PC-9 (cell line): Measurements from ENCODE around the gene DHCR7. TPM values are rescaled to one million over a fixed set of nuclear protein-coding genes. Genes with fewer than 3 reads are reported as not detected.

Source experiments
- BruUV-seq: library from RNA; stranded (reverse); fragments of 400-500 nt; replicated peaks from 2 replicates; lab custom pipeline; 2021; lab: Mats Ljungman, UMichigan
- CTCF ChIA-PET: fragments of 300-600 bp; sonication (Branson Sonifier 250); formaldehyde crosslinking; loops from one replicate; lab custom pipeline; 2022; ENCODE audit warnings: antibody characterized with exemption; lab: Charles Lee
- POLR2A ChIA-PET: fragments of 300-600 bp; sonication (Branson Sonifier 250); formaldehyde crosslinking; loops from one replicate; lab custom pipeline; 2022; ENCODE audit warnings: antibody characterized with exemption; ENCODE audit not compliant: unreplicated experiment; lab: Charles Lee
- DNase-seq, 2 experiments: peaks; one replicate each; pipeline versions ENCODE4 v3.0.0 to v3.0.0-alpha.2; 2015 to 2022; ENCODE audit warnings: mixed read lengths in 1 of 2
- H2AFZ ChIP-seq: fragments of 200-600 bp; sonication (generic); 2 replicates; pipeline ENCODE4 v1.8.1; 2017; ENCODE audit warnings: antibody characterized with exemption
- H3F3A ChIP-seq: fragments of 200-600 bp; sonication (generic); 2 replicates; pipeline ENCODE4 v1.8.1; 2017; ENCODE audit warnings: antibody characterized with exemption, mild to moderate bottlenecking, low read depth; ENCODE audit not compliant: insufficient read depth
- H3K27ac ChIP-seq: fragments of 200-600 bp; sonication (generic); 2 replicates; pipeline ENCODE4 v1.6.1; 2016; ENCODE audit warnings: mixed run types
- H3K27me3 ChIP-seq: fragments of 200-600 bp; sonication (generic); 2 replicates; pipeline ENCODE4 v1.6.1; 2016; ENCODE audit warnings: low read depth, mixed run types; ENCODE audit not compliant: insufficient read depth
- H3K36me3 ChIP-seq: fragments of 200-600 bp; sonication (generic); 2 replicates; pipeline ENCODE4 v1.6.1; 2016; ENCODE audit warnings: low read depth, mixed run types
- H3K4me1 ChIP-seq: fragments of 200-600 bp; sonication (generic); replicated peaks from 2 replicates; pipeline ENCODE4 v1.6.1; 2016; ENCODE audit warnings: mixed run types; ENCODE audit not compliant: insufficient read depth
- H3K4me2 ChIP-seq: fragments of 200-600 bp; sonication (generic); 2 replicates; pipeline ENCODE4 v1.6.1; 2017; ENCODE audit warnings: mixed run types
- H3K4me3 ChIP-seq: fragments of 200-600 bp; sonication (generic); 2 replicates; pipeline ENCODE4 v1.6.1; 2016; ENCODE audit warnings: mixed run types
- H3K79me2 ChIP-seq: fragments of 200-600 bp; sonication (generic); 2 replicates; pipeline ENCODE4 v1.6.1; 2017; ENCODE audit warnings: low read depth, mixed run types
- H3K9me2 ChIP-seq: fragments of 200-600 bp; sonication (generic); 2 replicates; pipeline ENCODE4 v1.8.1; 2017; ENCODE audit warnings: mild to moderate bottlenecking; ENCODE audit not compliant: insufficient read depth
- H3K9me3 ChIP-seq: fragments of 200-600 bp; sonication (generic); 2 replicates; pipeline ENCODE4 v1.8.1; 2016; ENCODE audit warnings: low read depth; ENCODE audit not compliant: insufficient read depth
- H4K20me1 ChIP-seq: fragments of 200-600 bp; sonication (generic); 2 replicates; pipeline ENCODE4 v1.8.1; 2017; ENCODE audit not compliant: insufficient read depth
- CTCF ChIP-seq: fragments of 200-600 bp; sonication (generic); conservative IDR thresholded peaks from 2 replicates; pipeline ENCODE4 v1.6.1; 2017; ENCODE audit warnings: mixed run types, antibody characterized with exemption, mild to moderate bottlenecking, moderate library complexity
- EZH2 ChIP-seq: fragments of 200-600 bp; sonication (generic); IDR thresholded peaks from 2 replicates; pipeline ENCODE4 v1.8.0; 2017; ENCODE audit warnings: antibody characterized with exemption, low read depth
- intact Hi-C: fragments of 100-400 bp; cut with micrococcal nuclease; formaldehyde crosslinking; loops from one replicate; pipeline ENCODE4 v1.10.0; 2022; ENCODE audit not compliant: unreplicated experiment
- total RNA-seq: library from RNA; stranded (reverse); gene quantifications from 2 replicates; pipeline ENCODE4 v1.2.3, GENCODE V29; 2021

Gene DHCR7
- total RNA-seq, 1 experiment from 2014 or later, result 311 TPM

- no peak for TF ChIP-seq EZH2
- no peak for TF ChIP-seq CTCF
- BruUV-seq, result no TSS peak
- Histone ChIP-seq H3K27ac (no peak overlapping the region), H3K36me3 (peaks cover 15% of the 10 kb centered on the region), H3K4me1 (peaks cover 49% of the 10 kb centered on the region), H2AFZ (no peak overlapping the region), H3K9me2 (no peaks in the 10 kb centered on the region), H3K9me3 (no peaks in the 10 kb centered on the region), H3K27me3 (no peaks in the 10 kb centered on the region), H3K4me2 (peak overlapping the region; percentile 78; the same call in 1 of the 2 replicates), H3F3A (peaks cover 22% of the 10 kb centered on the region; the same call in 1 of the 2 replicates), H3K4me3 (no peak overlapping the region), H4K20me1 (peaks cover 10% of the 10 kb centered on the region; the same call in 1 of the 2 replicates), H3K79me2 (peaks cover 53% of the 10 kb centered on the region)
- POLR2A ChIA-PET, result no interaction called here
- CTCF ChIA-PET, result no interaction called here
- DNase-seq, result no peak
- intact Hi-C loops, result loop anchor here (10.0 kb wide), 1 partner anchor 134 kb away; the partner anchor contains the start of gene KRTAP5-11
Observed at GRCh38 chr11:71450507-71450906, 2.3 kb upstream of the DHCR7 start.

- H3K79me2 ChIP-seq, result peaks cover 46% of the 10 kb centered on the region
- peak overlapping the region; percentile 78 for H3K4me2 ChIP-seq
- peak overlapping the region; percentile 95 for H3K4me3 ChIP-seq
- H3F3A ChIP-seq, result peaks cover 22% of the 10 kb centered on the region; the same call in 1 of the 2 replicates
- CTCF ChIA-PET, result interaction anchor here (0.6 kb wide), 1 partner anchor 130 kb away, joined by 3 read pairs; no protein-coding TSS in a partner anchor
- H3K27ac ChIP-seq, result no peak overlapping the region
- intact Hi-C loops, result no loop called here
- H4K20me1 ChIP-seq, result peaks cover 8% of the 10 kb centered on the region; the same call in 1 of the 2 replicates
- no peak for DNase-seq
- peaks cover 49% of the 10 kb centered on the region for H3K4me1 ChIP-seq
- TF ChIP-seq CTCF (no peak), EZH2 (no peak)
- H3K36me3 ChIP-seq, result peaks cover 24% of the 10 kb centered on the region
- peak overlapping the region; percentile 100 for H2AFZ ChIP-seq
- POLR2A ChIA-PET, result no interaction called here
- no peaks in the 10 kb centered on the region for H3K9me2 ChIP-seq
- no TSS peak for BruUV-seq
- H3K27me3 ChIP-seq, result no peaks in the 10 kb centered on the region
- no peaks in the 10 kb centered on the region for H3K9me3 ChIP-seq
Observed at GRCh38 chr11:71449596-71449995, 1.4 kb upstream of the DHCR7 start.

- peak overlapping the region; percentile 95 for H3K4me3 ChIP-seq
- H3K36me3 ChIP-seq, result peaks cover 25% of the 10 kb centered on the region
- H3K4me2 ChIP-seq, result peak overlapping the region; percentile 78
- peaks cover 39% of the 10 kb centered on the region for H3K4me1 ChIP-seq
- peak overlapping the region; percentile 100 for H2AFZ ChIP-seq
- H3F3A ChIP-seq, result peaks cover 22% of the 10 kb centered on the region
- H3K9me3 ChIP-seq, result no peaks in the 10 kb centered on the region
- no peaks in the 10 kb centered on the region for H4K20me1 ChIP-seq
- intact Hi-C loops, result loop anchor here (1.0 to 2.0 kb wide), 2 partner anchors 15 to 22 kb away; no protein-coding TSS in a partner anchor
- peaks cover 30% of the 10 kb centered on the region for H3K79me2 ChIP-seq
- no TSS peak for BruUV-seq
- TF ChIP-seq EZH2 (no peak), CTCF (no peak)
- ChIA-PET CTCF (interaction anchor here (0.6 kb wide), 1 partner anchor 115 kb away, joined by 3 read pairs; no protein-coding TSS in a partner anchor), POLR2A (interaction anchor here (0.7 to 1.5 kb wide), 3 partner anchors 22 to 338 kb away, joined by 3 to 10 read pairs (median 5); no protein-coding TSS in a partner anchor)
- DNase-seq, result peak in 1 of 2 experiments; percentile 41
- H3K27me3 ChIP-seq, result no peaks in the 10 kb centered on the region
- no peaks in the 10 kb centered on the region for H3K9me2 ChIP-seq
- no peak overlapping the region for H3K27ac ChIP-seq
Observed at GRCh38 chr11:71447791-71448256, 369 bp downstream of the DHCR7 start.
